NCI-H2081 treated with DMSO at 0.1 percent for 48 hours (cell line): ENCODE measurements around the gene IRF5.

Source experiments
- DNase-seq: peaks from one replicate; lab custom pipeline; 2025; lab: John Stamatoyannopoulos, UW

The IRF5 gene

GRCh38 chr7:128919881-128920799, 17.6 kb upstream of the IRF5 start:
- DNase-seq = no peak

GRCh38 chr7:128920913-128921582, 16.7 kb upstream of the IRF5 start:
- DNase-seq = no peak

- no peak for DNase-seq
Measured at GRCh38 chr7:128921866-128922440, 15.8 kb upstream of the IRF5 start.

- no peak for DNase-seq
Measured at GRCh38 chr7:128922496-128923410, 15.0 kb upstream of the IRF5 start.

DNA sequence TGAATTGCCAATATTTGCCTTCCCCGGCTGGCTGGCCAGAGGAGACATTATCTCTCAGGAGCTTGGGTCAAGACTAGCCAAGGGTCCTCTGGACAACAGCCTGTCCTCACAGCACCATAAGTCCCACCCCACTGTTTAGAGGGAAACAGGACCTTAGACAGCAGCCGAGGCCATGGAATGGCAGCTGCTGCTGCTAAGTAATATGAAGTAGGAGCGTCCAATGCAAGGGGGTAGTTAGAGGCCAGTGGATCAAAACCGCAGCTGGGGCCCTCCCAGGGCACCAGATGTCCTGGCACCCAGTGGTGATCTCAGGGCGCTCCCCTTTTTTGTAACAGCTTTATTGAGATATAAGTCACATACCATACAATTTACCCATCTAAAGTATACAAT, 14.3 kb upstream of the IRF5 start:
- DNase-seq = no peak

- no peak for DNase-seq
Measured at GRCh38 chr7:128924707-128925588, 12.8 kb upstream of the IRF5 start.

- DNase-seq = no peak
Measured at GRCh38 chr7:128928159-128928813, 9.4 kb upstream of the IRF5 start.

- no peak for DNase-seq
Measured at GRCh38 chr7:128928882-128929788, 8.6 kb upstream of the IRF5 start.

GRCh38 chr7:128931190-128931798, 6.4 kb upstream of the IRF5 start:
- DNase-seq = no peak

DNA sequence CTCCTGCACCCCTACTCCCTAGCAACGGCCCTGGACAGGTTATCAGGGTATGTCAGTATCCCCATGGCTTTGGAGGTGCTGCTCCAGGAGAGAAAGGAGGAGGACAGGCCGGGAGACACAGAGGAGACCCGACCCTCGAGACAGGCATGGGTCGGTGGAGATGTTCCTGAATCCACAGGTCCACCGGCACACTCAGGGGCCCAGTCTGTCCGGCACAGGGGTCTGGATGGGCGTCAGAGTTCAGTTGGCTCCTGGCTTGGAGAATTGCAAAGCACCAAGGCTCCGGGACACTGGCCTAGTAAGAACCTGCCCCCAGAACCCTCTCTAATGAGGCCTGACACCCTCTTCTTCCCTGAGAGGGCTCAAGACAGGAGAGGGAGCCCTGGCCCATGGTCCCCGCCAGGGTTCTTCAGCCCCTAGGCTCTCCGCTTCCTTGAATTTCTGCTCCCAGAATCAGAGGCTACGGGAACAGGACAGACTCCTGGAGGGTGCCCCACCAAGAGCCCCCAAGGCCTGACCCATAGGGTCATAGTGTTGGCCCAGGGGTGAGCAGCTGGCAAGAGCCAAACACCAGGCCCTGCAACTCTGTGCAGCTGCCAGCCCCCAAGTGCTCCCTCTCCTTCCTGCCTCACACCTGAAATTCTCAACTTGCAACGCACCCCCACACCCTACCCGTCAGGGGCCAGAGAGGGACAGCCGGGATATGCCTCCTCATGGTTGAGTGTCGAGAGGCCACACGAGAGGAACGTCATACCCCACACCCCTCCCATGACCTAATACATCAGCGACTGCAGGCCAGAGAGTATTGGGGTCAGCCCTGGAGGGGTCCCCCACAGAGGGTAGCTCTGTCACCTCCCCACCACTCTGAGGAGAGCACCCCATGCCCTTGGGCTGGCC, 5.5 kb upstream of the IRF5 start:
- no peak for DNase-seq

DNA sequence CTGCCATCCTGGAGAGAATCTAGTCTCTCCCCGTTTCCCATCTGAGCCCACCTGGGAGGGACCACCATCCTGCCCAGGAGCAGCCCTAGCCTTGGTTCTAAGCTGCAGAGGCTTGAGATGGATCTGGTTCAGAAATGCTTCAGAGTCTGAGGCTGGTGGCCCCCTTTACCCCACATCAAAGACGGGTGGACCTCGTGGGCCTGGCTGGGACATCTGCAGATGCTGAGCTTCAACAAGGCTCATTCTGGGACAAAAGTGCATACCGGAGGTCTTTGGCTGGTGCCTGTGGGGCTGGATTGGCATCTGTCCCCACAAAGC, 4.9 kb upstream of the IRF5 start:
- DNase-seq = no peak

GRCh38 chr7:128933180-128933891, 4.4 kb upstream of the IRF5 start:
- DNase-seq = no peak

- no peak for DNase-seq
Measured at GRCh38 chr7:128934361-128935341, 3.1 kb upstream of the IRF5 start.

GRCh38 chr7:128935342-128935730, 2.4 kb upstream of the IRF5 start:
- no peak for DNase-seq

GRCh38 chr7:128936798-128937197, 929 bp upstream of the IRF5 start:
- DNase-seq = no peak

DNA sequence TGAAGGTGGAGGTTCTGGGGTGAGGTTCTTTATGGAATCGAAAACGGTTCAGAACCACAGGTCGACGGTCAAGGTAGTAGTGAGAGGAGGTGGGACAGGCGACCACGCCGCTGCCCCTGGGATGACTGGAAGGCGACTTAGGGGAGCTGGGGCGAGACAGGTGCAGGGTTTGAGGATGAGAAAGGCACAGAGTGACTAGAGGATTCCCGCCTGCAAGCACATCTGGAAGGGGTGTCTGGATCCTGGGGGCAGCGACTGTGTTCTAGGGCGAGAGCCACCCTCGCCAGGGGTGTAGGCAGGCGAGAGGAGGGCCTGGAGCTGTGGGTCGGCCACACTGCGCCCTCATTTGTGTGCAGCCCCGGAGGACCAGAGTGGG, 468 bp upstream of the IRF5 start:
- DNase-seq = no peak
